ENCODE results near the gene LSM3. TPM values are rescaled to one million over a fixed set of nuclear protein-coding genes. Genes with fewer than 3 reads are reported as not detected.

Gene LSM3
- total RNA-seq, 2 experiments from 2014 or later = 12.4 to 21.9 TPM

DNA sequence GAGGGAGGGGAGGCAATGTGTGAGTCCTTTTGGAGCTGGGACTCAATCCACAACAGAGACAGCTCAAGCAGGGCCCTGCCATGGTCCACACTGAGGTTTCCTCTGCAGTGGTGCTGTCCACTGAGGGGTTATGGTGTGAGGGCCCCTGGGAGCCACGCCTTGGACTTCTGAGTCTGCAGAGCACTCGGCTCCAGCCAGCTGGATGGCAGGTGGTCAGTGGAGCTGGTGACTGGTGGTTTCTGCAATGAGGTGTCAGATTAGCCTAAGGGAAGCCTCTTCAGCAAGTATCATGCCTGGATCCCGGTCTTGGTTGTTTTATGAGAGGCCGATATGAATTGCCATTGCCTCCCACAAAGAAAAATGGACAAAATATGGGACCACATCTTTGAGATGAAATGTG lies 21.7 kb downstream of the LSM3 start:
- no peaks in the 10 kb centered on the region for H3K9me3 ChIP-seq (ENCODE audit: low read length)
- intact Hi-C loops (cut with micrococcal nuclease; ENCODE audit: unreplicated experiment) = loop anchor here (5.0 to 10.0 kb wide), 2 partner anchors 305 to 307 kb away; no protein-coding TSS in a partner anchor
- H3K4me1 ChIP-seq (ENCODE audit: insufficient read depth, low read length, poor library complexity, severe bottlenecking) = no peaks in the 10 kb centered on the region
- H4K20me1 ChIP-seq (ENCODE audit: insufficient read depth, low read length) = no peaks in the 10 kb centered on the region
- no peak overlapping the region for H3K4me3 ChIP-seq (ENCODE audit: low read depth, low read length, poor library complexity, severe bottlenecking)
- no peaks in the 10 kb centered on the region for H3K79me2 ChIP-seq (ENCODE audit: insufficient read depth, low read depth, low read length)
- BruUV-seq (replicated peaks) = no TSS peak
- DNase-seq (ENCODE audit: low spot score) = no peak
- H3K4me2 ChIP-seq (ENCODE audit: low read length) = no peak overlapping the region
- CTCF ChIA-PET (ENCODE audit: unreplicated experiment) = no interaction called here
- TF ChIP-seq EZH2phosphoT487 (IDR thresholded peaks at IDR 0.05; ENCODE audit: borderline replicate concordance, low read depth, low read length) = no peak
- TF ChIP-seq, protein P1, sequence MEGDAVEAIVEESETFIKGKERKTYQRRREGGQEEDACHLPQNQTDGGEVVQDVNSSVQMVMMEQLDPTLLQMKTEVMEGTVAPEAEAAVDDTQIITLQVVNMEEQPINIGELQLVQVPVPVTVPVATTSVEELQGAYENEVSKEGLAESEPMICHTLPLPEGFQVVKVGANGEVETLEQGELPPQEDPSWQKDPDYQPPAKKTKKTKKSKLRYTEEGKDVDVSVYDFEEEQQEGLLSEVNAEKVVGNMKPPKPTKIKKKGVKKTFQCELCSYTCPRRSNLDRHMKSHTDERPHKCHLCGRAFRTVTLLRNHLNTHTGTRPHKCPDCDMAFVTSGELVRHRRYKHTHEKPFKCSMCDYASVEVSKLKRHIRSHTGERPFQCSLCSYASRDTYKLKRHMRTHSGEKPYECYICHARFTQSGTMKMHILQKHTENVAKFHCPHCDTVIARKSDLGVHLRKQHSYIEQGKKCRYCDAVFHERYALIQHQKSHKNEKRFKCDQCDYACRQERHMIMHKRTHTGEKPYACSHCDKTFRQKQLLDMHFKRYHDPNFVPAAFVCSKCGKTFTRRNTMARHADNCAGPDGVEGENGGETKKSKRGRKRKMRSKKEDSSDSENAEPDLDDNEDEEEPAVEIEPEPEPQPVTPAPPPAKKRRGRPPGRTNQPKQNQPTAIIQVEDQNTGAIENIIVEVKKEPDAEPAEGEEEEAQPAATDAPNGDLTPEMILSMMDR (conservative IDR thresholded peaks at IDR 0.05; ENCODE audit: low read length) = no peak
- H2AFZ ChIP-seq (ENCODE audit: low read length) = no peak overlapping the region
- POLR2A ChIA-PET = interaction anchor here (0.9 kb wide), 1 partner anchor 11 kb away, joined by 4 read pairs; no protein-coding TSS in a partner anchor
- no peaks in the 10 kb centered on the region for H3K9me2 ChIP-seq (ENCODE audit: insufficient read depth, low read length)
- H3K27ac ChIP-seq (ENCODE audit: low read depth, low read length, poor library complexity, severe bottlenecking) = no peak overlapping the region
- H3K36me3 ChIP-seq (ENCODE audit: insufficient read depth, low read length) = peaks cover 51% of the 10 kb centered on the region

DNA sequence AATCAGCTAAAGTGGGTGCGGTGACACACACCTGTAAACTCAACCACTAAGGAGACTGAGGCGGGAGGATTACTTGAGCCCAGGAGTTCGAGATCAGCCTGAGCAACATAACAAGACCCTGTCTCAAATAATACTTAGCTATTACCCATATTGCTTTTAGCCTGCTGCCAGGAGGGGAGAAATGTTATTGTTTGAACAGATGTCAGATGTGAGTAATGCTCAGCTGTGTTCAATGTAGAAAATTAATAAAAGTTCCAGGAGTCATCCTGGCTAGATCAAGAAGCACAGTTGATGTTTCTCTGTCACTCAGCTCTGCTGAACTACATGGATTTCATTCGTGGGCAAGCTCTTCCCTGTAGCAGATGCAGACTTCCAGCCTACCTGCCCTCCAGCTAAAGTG lies 22.2 kb downstream of the LSM3 start:
- no peak for DNase-seq (ENCODE audit: low spot score)
- ChIA-PET POLR2A (interaction anchor here (0.8 kb wide), 1 partner anchor 8 kb away, joined by 3 read pairs; no protein-coding TSS in a partner anchor), CTCF (ENCODE audit: unreplicated experiment) (interaction anchor here (0.5 to 0.7 kb wide), 2 partner anchors 30 to 1093 kb away, joined by 3 read pairs; no protein-coding TSS in a partner anchor)
- H3K9me2 ChIP-seq (ENCODE audit: insufficient read depth, low read length) = no peaks in the 10 kb centered on the region
- intact Hi-C loops (cut with micrococcal nuclease; ENCODE audit: unreplicated experiment) = loop anchor here (5.0 to 10.0 kb wide), 2 partner anchors 306 kb away; no protein-coding TSS in a partner anchor
- H3K9me3 ChIP-seq (ENCODE audit: low read length) = no peaks in the 10 kb centered on the region
- H3K36me3 ChIP-seq (ENCODE audit: insufficient read depth, low read length) = peaks cover 46% of the 10 kb centered on the region
- H3K79me2 ChIP-seq (ENCODE audit: insufficient read depth, low read depth, low read length) = no peaks in the 10 kb centered on the region
- no peak overlapping the region for H2AFZ ChIP-seq (ENCODE audit: low read length)
- no peaks in the 10 kb centered on the region for H4K20me1 ChIP-seq (ENCODE audit: insufficient read depth, low read length)
- no peak overlapping the region for H3K27ac ChIP-seq (ENCODE audit: low read depth, low read length, poor library complexity, severe bottlenecking)
- H3K4me1 ChIP-seq (ENCODE audit: insufficient read depth, low read length, poor library complexity, severe bottlenecking) = no peaks in the 10 kb centered on the region
- no peak overlapping the region for H3K4me2 ChIP-seq (ENCODE audit: low read length)
- BruUV-seq (replicated peaks) = no TSS peak
- H3K4me3 ChIP-seq (ENCODE audit: low read depth, low read length, poor library complexity, severe bottlenecking) = no peak overlapping the region
- TF ChIP-seq EZH2phosphoT487 (IDR thresholded peaks at IDR 0.05; ENCODE audit: borderline replicate concordance, low read depth, low read length) = no peak
- TF ChIP-seq, protein P1 (conservative IDR thresholded peaks at IDR 0.05; ENCODE audit: low read length) = no peak

DNA sequence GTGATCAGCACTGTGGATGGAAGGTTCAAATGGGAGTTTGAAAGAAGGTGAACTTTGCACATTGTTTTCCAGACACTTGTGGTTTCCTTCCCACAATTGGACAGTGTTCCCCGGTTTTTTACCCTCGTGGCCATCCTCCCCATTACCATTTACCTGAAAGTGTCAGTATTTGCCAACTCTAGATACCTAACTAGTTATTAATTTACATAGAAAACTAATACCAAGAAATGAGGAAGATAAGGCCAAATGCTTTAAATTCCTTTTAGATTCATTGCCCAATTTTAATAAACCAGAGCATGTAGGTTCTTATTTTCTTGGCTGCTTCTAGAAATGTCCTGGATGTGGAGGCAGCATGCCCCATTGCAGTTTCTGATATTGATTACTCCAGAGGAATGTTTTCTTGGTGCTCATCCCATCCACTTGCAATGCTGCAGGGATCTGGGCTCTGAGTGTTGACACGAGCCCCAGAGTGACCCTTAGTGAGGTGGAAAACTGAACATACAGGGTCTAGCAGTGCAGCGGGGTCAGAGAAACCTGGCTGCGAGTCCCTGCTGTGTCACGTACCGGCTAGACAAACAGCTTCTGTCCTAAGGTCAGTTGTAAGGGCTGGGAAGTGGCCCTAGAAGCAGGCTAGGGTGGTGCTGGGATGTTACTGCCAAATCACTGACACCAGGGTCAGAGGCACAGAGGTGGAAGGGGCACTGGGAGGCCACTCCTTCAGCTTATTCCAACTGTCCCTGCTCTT lies 23.5 kb downstream of the LSM3 start:
- H3K36me3 ChIP-seq (ENCODE audit: insufficient read depth, low read length) = peaks cover 33% of the 10 kb centered on the region
- CTCF ChIA-PET (ENCODE audit: unreplicated experiment) = no interaction called here
- BruUV-seq (replicated peaks) = no TSS peak
- DNase-seq (ENCODE audit: low spot score) = no peak
- H3K4me1 ChIP-seq (ENCODE audit: insufficient read depth, low read length, poor library complexity, severe bottlenecking) = no peaks in the 10 kb centered on the region
- no peak overlapping the region for H3K4me2 ChIP-seq (ENCODE audit: low read length)
- no peaks in the 10 kb centered on the region for H3K9me3 ChIP-seq (ENCODE audit: low read length)
- H4K20me1 ChIP-seq (ENCODE audit: insufficient read depth, low read length) = no peaks in the 10 kb centered on the region
- POLR2A ChIA-PET = no interaction called here
- no peaks in the 10 kb centered on the region for H3K79me2 ChIP-seq (ENCODE audit: insufficient read depth, low read depth, low read length)
- H3K27ac ChIP-seq (ENCODE audit: low read depth, low read length, poor library complexity, severe bottlenecking) = no peak overlapping the region
- no peaks in the 10 kb centered on the region for H3K9me2 ChIP-seq (ENCODE audit: insufficient read depth, low read length)
- no peak overlapping the region for H2AFZ ChIP-seq (ENCODE audit: low read length)
- intact Hi-C loops (cut with micrococcal nuclease; ENCODE audit: unreplicated experiment) = loop anchor here (2.0 to 10.0 kb wide), 4 partner anchors 59 to 307 kb away; no protein-coding TSS in a partner anchor
- H3K4me3 ChIP-seq (ENCODE audit: low read depth, low read length, poor library complexity, severe bottlenecking) = no peak overlapping the region
- TF ChIP-seq EZH2phosphoT487 (IDR thresholded peaks at IDR 0.05; ENCODE audit: borderline replicate concordance, low read depth, low read length) = no peak
- TF ChIP-seq, protein P1 (conservative IDR thresholded peaks at IDR 0.05; ENCODE audit: low read length) = no peak
